ENCODE results near the gene PDIK1L.

Gene PDIK1L

DNA sequence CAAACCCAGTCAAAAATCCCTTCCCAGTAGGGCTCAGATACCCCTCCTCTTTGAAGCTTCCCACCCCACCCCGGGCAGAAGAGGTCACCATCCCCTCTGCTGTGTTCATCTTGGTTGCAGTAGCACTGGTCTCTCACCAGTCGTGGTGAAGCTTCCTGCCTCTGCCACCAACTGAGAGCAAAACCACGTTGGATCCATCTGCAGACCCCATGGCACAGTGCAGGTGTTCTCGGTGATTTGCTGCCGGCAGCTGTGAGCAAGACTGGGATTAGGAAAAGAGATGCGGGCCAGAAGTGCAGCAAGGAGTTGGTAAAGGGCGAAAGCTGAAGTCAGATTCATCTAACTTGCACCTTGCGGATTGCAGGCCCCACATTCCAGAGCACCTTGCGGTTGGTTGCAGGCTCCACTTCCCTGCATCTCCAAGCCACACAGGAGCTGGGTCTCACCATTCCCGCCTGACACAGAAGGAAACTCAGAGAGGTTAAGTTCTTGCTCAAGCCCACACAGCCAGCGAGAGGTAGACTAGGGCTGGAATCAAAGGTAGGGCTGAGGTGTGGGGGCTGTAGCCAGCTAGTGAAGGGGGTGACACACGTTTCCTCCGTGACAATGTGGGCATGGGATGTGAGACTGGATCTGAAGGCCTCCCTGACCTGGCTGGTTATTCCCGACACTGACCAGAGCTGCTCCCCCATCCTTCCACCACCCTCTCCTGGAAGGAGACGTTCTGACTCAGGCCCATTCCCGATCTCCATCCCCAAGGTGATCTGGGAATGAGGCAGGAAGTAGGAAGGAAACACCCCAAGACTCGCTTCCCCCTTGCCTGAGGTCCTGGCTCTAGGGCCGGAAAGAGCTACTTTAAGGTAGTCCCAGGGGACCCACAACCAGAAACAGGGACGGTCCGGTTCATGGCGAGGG, 44.0 kb downstream of the PDIK1L start:
- no peak for DNase-seq (ENCODE audit: low read depth in 2 of 2)

DNA sequence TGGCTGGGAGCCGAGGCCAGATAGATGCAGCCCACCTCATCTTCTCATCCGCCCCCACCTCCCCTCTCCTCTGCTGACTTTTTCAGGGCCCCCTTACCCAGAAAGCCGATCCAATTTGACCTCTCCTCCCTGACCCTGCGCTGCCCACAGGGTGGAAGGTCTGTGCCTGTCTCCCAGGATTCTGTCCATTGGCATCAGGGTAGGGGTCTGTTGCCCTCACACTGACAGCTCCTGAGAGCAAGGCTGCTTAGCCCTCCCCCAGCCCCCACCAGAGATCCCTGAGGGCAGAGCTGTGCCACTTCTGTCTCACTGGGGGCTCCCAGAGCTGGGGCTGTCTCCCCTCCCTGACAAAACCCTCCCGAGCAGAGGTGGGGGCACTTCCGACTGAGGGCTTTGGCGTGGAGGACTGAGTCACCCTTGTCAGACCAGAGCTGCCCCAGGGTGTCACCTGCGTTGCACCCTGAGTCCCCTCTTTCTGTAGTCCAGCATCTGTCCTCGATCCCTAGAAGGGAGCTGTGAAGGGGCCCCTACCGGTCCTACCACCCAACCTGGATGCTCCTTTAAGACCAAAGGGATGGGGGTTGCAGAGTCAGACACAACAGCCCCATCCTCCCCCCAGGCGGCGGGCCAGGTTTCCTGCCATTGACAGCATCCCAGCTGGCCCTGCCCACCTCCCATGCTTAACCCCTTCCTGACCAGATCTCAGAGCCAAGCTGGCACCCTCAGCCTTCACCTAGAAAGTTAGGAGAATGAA, 44.8 kb downstream of the PDIK1L start:
- DNase-seq (ENCODE audit: low read depth in 2 of 2) = no peak

DNA sequence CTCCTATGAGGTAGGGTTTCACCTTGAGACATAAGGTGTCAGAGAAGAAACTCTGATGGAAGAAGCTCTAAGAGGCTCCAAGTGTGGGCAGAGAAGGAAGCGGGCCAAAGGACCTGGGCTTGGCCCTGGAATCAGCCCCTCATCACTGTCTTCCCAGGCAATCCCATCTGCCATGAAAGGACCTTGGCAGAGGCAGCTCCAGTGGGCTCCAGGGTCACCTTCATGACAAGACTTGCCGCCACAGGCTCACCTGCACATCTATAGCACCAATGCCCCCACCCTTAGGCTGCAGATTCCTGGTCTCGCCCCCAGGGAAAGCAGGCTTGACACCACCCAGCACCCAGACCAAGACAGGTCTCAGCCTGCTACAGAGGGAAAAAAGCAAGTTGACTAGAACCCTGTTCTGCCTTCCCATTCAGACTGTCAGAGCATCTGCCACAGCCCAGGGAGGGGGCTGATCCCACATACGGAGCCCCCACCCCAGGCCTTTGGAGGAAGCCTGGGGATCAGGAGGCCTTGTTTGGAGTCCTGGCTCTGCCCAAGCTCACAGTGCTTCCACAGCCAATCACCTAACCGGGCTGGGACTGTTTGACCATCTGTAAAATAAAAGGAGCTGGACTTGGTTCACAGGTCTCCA, 46.8 kb downstream of the PDIK1L start:
- no peak for DNase-seq (ENCODE audit: low read depth in 2 of 2)

DNA sequence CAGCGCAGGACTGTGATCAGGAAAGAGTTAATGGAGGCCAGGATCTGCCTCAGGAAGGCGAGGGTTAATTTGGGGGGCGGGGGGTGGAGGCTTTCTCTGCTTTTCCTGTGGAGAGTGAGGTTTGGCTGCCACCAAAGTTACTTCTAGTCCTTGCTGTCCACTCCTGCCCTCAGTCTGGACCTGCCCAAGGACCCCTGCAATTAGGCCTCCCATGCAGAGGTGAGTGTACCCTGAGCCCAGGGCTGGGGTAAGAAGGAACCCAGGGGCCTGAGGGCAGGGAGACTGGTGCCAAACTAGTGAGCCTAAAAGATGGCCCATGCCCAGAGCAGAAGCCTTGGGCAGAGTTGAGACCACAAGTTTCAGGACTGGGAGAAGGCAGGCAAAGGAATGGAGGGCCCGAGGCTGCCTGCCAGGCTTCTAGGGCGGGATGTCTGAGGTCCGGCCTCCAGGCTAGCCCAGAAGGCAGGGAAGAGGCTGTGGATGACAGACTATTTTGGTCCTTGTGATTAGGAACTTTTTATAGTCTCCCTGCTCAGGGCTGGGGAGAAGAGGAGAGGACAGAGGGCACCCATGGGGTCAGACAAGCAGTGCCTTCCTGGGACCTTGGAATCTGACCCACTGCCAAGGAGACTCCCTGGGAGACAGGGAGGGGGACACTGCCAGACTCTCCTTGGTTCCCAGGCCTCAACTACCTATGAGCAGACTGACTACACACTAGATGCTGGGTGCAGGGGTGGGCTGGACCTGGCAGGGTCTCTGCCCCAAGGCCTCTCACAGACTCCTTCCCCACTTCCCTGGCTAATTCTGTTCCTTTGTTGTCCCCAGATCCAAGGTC, 47.5 kb downstream of the PDIK1L start, which contains the start of gene FAM110D:
Gene FAM110D (plus strand): TSS at position 172 of the 835 bp plus-strand sequence. CDS start 2,213 bp downstream, outside the sequence.
- no peak for DNase-seq (ENCODE audit: low read depth in 2 of 2)

- no peak for DNase-seq (ENCODE audit: low read depth in 2 of 2)
These were observed 48.1 kb downstream of the PDIK1L start for GRCh38 chr1:26159743-26160039.

DNA sequence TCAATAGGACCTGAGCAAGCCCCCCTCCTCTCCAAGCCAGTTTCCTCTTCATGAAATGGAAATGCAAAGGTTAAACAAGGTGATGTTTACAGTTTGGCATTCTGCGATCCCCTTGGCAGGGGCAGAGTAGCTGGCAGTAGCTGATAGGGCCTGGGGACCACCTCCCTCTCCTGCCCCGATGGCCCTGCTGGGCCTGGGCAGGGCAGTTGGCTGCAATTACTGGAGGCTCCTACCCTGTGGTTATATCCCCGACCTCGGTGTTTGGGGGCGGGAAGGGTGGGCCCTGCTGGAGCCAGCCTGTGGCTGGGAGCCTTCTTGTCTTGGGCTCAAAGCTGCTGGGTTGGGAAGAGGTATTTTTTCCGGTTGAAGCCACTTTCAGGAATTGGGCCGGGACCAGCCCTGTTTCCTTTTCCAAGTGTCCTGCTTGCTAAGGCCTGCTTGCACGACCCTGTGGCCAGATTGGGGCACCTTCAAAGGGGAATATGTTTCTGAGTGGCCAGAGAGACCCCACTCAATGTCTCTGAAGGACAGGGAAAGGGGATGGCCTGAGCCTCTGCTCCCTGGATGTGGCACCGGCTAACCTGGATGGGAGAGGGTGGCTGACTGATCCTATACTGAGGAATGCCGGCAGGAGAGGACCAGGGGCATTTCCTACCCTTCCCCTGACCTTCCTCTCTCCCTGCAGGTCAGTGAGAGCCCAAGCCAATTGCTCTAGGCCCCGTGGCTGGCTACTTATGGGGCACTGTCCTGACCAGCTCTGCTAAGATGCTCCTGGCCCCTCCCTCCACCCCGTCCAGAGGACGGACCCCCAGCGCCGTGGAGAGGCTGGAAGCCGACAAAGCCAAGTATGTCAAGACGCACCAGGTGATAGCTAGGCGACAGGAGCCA, 49.1 kb downstream of the PDIK1L start:
- no peak for DNase-seq (ENCODE audit: low read depth in 2 of 2)

DNA sequence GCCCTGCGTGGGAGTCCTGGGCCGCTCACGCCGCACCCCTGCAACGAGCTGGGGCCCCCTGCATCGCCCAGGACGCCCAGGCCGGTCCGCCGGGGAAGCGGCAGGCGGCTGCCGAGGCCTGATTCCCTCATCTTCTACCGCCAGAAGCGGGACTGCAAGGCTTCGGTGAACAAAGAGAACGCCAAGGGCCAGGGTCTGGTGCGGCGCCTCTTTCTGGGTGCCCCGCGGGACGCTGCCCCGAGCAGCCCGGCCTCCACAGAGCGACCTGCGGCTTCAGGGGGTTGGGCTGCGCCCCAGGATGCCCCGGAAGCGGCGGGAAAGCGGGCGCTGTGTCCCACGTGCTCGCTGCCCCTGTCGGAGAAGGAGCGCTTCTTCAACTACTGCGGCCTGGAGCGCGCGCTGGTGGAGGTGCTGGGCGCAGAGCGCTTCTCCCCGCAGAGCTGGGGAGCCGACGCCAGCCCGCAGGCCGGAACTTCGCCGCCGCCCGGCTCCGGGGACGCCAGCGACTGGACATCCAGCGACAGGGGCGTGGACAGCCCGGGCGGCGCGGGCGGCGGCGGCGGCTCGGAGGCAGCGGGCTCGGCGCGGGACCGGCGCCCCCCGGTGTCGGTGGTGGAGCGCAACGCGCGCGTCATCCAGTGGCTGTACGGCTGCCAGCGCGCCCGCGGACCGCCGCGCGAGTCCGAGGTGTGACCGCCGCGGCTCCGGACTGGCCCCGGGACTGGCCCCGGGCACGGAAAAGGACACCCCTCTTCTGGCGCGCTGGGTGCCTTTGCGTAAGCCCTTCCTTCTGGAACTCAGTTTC, 50.0 kb downstream of the PDIK1L start:
- DNase-seq (ENCODE audit: low read depth in 2 of 2) = no peak

DNA sequence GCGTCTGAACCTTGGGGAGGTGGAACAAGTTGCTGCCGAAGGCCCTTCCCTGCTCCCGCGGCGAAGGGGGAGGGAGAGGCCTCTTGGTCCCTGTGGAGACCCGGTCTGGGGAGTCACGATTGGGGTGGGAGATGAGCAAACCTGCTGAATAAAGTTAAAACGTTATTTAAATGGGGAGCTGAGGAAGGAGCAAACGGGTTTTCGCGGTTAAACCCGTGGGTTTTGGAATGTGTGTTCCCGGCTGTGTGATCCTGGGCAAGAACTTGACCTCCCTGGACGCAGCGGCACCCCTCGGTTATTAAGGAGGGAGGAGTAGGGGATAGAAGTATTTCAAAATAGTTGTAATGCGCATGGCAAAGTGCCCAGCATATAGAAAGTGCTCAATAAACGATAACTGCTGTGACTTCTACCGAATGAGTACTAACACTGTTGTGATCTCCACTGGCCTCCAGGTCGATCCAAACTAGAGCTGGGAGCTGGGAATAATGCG, 50.6 kb downstream of the PDIK1L start:
- DNase-seq (ENCODE audit: low read depth in 2 of 2) = no peak

DNA sequence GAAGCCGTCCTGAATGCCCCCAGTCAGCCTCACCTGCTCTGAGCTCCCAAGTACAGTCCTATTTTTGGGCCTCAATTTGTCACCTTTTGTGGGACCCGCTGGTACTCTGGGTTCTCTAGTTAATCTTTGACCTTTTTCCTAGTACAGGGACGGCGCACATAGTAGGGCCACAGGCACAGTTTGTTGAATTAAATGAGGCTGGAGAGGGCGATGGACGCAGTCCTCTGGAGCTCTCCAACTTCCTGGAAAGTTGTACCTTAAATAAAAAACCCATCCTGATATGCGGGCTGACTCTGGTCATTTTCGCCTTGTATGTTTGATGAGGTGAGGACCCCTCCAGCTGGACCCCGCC, 52.0 kb downstream of the PDIK1L start:
- no peak for DNase-seq (ENCODE audit: low read depth in 2 of 2)

DNA sequence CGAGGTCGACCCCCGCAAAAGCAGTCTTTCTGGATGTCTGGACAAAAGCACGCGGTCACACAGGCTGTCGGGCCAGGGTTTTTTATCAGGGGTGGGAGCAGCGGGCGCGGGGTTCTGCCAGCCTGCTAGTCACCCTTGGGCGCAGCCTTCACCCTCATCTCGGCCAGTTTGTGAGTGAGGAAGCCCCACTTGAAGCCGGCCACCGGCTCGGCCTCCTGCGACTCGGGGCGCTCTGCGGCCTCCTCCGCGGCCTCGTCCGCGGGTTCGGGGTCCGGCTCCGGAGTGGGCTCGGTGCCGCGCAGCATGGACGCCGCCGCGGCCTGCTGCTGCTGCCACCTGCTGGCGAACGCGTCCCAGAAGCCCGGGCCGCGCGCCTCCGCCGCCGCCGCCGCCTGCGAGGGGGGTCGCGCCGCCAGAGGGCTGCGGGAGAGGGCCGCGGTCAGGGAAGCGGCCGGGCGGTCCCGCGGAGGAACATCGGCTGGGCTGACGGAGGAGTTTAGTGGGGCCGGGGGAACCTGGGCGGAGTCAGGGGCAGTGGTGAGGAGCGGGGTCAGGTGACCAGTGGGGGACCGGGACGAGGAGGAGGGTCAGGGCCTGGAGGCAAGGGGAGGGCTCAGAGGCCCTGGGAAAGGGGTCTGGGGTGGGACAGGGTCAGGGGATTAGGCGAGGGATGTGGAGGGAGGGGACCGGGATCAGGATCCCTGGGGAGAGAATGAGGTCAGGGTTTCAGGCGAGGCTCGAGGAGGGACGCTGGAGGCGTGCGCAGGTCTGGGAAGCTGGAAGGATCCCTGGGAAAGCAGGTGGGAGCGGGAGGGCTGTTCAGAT, 52.6 kb downstream of the PDIK1L start:
- no peak for DNase-seq (ENCODE audit: low read depth in 2 of 2)

DNA sequence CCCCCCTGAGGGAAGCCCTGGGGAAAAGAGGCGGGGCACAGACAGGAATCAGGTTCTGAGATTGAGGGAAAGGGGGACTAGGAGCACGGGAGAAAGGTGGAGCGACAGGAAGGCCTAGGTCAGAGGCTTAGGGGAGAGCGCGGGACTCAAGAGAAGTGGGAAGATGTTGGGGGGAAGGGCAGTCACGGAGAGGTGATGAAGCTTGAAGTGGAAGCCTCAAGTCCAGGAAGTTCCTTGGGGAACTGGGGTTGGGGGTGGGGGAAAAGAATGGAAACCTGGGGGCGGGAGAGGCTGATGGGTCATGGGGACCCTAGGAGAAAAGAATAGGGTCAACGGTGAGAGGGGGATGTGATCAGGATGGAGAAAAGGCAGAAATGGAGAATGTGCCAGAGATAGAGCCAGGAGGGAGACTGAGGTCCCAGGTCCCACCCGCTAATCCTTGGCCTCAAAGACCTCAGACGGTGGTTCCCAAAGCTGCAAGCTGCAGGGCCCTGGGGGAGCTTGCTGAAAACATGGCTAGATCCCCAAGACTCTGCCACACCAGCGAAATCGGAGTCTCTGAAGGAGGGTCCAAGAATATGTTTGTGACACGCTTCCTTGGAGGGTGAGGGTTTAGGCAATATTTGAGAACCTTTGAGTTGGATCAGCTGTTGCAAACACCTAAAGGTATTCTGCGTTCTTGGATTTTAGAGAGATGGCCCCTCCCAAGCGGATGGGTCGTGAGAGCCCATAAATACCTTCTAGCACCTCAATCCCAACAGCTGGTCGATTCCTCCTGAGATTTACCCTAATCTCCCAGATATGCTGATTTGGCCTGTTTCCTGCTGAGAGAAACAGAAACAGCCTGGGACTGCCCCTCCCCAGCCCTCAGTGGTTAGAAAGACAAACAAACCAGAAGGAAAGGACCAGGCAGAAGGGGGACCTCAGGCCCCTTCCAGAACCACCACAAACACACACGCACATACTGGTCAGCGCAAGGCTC, 53.5 kb downstream of the PDIK1L start:
- DNase-seq (ENCODE audit: low read depth in 2 of 2) = no peak

GRCh38 chr1:26166719-26167281, 55.2 kb downstream of the PDIK1L start:
- DNase-seq (ENCODE audit: low read depth in 2 of 2) = no peak

- no peak for DNase-seq (ENCODE audit: low read depth in 2 of 2)
These were observed 57.0 kb downstream of the PDIK1L start, which contains the start of gene C1orf232 for GRCh38 chr1:26168410-26169197. Gene C1orf232 (minus strand): TSS chr1:26168963. CDS start chr1:26168499, 464 bp downstream.

DNA sequence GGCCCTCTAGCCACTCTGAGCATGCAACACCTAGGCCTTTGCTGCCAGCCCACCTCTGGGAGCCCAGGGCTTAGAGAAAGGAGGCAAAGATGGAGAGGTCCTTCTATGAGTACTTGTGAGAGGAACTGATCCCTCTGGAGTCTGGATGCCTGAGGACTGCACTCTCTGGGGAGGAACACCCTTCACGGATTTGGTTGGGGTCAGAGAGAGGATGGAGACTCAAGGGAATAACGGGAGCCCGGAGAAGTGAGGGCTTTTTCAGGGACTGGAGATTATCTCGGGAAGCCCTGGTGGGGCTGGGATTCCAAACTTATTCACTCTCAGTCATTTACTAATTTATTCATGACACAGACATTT, 57.6 kb downstream of the PDIK1L start:
- DNase-seq (ENCODE audit: low read depth in 2 of 2) = no peak

GRCh38 chr1:26169669-26170471, 58.2 kb downstream of the PDIK1L start, which contains the start of gene ZNF593:
Gene ZNF593 (plus strand): TSS chr1:26169908. CDS start chr1:26169984, 76 bp downstream.
- DNase-seq (ENCODE audit: low read depth in 2 of 2) = peak; percentile 65 to 67

- no peak for DNase-seq (ENCODE audit: low read depth in 2 of 2)
These were observed 58.8 kb downstream of the PDIK1L start for GRCh38 chr1:26170472-26170821.

Measured in fibroblast of skin of left quadriceps (primary cell).